NOMO-1 treated with dmso at 0.1 percent for 144 hours (cell line): ENCODE data around the gene CTIF.
"Not testable (repeated sequence)": the region's sequence is repeated elsewhere in the genome, so short reads cannot be mapped to it uniquely, and the experiment has no call there.

ENCODE experiments used
- DNase-seq: peaks from one replicate; lab custom pipeline; 2025; ENCODE audit not compliant: unreplicated experiment; lab: John Stamatoyannopoulos, UW

The CTIF gene

DNA sequence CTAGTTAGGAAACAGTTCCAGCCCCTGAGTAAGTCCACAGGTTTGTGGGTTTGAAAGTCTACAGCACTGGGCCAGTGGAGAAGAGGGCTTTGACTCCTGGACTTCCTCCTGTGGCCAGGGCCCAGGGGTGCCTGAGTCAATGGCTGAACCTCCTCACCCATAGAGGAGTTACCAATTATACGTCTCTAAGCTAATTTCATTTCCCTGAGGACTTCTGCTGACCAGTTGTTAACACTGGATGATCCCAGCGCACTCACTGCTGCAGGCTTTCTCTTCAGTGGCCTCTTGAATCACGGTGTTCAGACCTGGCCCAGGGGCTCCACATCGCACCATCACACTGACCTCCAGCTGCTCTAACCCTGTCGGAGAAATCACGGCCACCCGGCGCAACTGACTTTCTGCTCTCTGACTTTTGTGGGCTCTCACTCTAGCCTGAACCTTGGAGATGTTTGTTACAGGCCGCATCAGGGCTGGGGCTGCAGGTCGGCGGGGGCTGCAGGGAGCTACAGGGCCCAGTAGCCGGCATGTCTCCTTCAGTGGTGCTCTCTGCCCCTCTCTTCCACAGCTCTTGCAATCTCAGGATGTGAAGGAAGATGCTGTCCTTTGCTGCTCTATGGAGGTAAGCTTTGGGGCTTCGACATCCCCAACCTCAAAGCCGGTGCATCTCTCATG, 318.3 kb downstream of the CTIF start:
- no peak for DNase-seq

DNA sequence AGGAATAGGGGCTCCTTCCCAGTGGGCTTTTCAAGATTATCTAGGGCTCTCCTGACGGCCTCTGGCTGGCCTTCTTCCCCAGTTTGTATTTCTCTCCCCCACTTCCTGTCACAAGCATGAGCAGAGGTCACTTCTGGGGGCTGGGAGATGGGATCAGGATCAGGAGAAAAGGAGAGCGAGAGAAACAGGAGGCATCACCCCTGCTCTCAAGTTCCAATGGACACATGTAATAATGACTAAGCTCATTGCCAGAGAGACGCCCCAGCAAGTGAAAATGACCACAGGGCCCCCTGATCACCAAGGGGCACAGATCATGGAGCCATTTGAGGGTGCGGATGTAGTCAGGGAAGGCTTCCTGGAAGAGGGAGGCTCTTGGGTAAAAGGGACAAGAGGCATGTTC, 319.8 kb downstream of the CTIF start:
- DNase-seq, result no peak

DNA sequence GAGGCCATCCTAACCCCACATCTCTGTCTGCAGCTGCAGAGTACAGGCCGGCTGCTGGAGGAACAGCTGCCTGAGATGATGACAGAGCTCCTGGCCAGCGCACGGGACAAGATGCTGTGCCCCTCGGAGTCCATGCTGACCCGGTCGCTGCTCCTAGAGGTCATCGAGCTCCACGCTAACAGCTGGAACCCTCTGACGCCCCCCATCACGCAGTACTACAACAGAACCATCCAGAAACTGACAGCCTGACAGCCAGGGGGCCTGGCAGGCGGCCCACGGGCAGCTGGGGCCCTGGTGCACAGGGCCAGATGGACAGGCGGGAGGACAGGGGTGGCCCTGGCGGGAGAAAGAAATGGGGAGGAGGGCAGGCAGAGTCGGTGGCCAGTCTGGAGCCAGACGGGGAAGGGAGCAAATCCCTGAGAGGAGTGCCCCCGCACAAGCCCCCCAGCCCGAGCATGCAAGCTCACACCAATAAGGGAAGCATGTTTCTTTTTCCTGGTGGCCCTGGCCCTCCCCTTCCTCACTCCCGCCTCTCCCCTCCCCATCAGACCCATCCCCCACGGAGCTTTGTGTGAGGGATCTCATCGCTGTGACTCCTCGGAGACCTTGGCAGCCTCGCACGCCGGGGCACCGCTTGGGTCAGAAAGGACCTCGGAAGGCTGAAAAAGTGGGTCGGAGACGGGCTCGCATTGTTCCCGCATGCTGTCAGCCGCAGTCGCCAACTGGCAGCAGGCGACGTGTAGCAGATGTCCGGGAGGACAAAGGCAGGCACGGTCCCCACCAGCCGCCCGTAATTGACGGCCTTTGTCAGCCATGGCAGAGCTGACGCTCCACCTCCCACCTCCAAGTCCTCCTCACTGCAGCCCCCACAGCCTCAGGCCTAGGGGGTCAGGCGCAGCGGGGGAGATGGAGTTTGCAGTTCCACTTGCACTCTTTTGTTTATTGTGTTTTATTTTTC, 320.8 kb downstream of the CTIF start:
- DNase-seq, result no peak

DNA sequence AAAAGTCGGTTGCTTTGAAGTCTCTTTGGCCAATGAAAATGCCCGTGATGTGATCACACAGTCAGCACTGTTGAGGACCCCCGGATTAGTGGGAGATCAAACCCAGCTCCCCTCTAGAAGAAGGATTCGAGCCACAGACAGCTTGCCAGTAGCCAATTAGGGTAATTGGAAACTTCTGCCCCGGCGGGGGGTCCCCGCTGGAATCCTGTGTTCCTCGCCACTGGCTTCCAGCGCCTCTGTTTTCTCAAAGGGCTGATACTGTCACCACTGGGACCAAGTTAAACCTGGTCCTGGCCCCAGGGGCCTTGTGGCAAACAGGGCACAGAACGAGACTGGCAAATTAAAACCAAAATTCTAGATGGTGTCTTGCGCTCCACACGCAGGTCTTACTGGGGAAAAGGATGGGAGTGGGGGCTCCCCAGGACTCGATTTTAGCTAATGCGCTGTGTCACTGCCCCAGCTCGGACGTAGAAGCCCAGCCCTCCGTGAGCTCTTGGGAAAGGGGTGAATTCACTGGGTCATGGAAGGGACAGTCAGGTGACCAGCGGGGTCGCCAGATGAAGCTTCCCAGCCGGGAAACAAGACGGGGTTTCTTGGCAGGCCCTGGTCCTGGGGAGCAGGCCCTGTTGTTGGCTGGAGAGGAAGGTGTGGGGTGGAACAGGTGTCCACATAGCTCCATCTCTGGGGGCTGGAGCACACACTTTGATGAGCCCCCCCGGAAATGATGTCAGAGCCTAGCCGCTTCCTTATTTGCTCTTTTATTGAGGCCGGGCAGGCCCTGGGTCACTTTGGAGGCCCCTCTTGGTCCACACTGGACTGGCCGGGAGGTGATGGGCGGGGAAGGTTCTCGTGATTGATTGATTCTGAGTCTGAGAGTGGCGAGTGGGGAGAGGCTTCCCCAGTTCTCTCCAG, 321.7 kb downstream of the CTIF start:
- no peak for DNase-seq

DNA sequence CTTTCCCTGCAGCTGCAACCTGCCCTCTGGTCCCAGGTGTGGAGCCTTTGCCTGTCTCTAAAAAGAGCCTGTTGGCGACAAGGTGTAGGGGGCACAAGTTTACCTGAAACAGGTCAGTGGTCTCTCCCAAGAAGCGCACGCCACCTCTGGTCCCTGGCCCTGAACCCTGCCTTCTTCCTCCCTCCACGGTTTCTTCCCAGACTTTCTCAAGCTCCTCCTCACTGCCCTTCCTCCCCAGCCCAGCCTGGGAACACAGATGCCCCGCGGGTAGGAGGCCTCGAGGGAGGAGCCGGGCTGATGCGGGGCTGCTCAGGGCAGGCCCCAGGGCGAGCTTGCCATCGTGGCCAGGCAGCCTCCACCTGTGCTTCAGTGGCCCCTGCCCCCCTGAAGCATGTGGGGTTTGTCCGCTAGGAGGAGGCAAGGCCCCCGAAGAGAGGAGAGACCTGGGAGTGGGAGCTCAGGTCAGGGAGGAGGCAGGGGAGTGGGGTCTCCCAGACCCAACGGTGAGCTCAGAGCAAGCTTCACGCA, 322.4 kb downstream of the CTIF start:
- DNase-seq, result no peak

DNA sequence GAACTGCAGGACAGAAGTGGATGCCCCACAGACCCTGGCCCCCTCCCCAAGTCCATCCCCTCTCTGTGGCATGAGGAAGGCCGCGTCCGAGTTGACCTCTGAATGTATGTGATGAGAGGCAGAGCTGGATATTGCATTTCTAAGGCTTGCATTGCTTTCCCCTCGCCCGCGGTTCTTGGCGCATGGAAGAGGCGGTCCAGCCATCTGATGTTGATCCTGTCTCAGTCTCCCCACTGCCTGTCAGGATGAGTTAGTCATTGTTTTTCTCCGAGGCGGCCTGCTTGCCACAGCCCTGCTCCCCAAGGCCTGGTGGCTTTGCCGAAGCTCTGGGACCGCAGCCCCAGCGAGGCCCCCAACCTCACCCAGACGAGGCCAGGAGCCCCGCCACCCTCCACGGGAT, 323.3 kb downstream of the CTIF start:
- DNase-seq, result no peak

DNA sequence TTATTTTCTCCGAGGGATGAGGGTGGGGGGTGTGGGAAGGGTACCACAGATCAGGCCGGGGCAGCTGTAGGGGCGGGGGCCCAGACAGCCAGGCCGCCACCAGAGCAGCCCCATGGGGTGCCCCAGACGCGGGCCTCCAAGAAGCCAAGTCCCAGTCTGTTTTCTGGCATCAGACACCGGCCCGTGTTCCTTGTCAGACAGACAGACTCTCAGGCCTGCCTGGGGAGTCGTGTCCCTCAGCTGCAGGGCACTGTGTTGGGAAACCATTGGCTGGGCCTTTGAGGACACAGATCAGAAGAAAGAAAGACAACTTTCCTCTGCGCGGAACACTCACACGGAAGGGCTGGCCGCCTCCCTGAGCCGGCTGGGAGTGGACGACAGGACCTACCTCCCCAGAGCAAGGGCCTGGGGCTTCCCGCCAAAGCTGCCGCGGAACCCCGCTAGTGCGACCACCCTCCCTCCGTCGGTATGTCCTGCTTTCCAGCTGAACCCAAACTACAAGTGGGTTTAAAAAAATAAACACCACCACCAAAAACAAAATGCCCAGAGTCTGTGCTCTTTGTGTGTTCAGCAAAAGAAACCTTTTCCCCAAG, 323.9 kb downstream of the CTIF start:
- no peak for DNase-seq

DNA sequence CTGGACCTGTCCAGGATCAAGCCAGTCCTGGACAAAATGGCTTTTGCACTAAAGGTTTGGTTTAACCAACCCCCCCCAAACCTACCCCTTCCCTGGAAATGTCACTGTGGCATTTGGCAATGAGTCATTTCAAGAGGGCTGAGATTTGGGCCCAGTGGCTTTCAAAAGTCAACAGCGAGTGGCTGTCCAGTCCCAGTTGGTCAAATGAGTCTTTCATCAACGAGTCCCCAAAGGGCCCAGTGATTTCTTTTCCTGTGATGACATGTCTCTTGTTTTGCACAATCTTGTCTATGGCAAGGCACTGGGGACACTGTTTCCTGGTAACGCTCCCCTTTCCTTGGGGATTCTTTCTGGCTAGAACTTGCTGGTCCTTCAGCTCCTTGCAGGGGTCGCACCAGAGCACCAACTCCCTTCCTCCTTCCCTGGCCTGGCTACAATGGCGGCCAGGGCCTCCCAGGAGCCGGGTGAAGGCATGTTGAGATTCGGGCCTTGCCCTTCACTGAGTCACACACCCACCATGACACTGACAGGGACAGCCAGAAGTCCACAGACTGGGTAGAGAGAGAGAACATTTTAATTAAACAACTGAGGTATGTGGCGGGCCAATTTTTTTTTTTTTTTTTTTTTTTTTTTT, 324.7 kb downstream of the CTIF start:
- no peak for DNase-seq

DNA sequence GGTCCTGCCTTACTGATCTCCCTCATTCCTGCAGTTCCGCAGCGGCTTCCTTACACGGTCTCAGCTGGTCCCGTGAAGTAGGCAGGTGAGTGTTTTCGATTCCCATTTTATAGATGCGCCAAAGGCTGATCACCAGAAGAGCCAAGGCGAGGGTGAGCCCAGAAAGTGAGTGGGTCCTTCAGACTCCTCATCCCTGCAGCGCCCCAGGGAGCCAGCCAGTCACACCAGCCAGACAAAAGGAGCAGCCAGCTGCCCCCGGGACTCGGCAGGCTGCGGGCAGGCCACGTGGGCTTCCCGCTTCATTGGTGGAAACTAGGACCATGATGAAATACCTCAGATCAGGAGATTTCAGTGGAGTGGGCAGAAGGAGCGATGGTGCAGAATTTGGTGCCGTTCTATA, 326.0 kb downstream of the CTIF start:
- DNase-seq, result no peak

DNA sequence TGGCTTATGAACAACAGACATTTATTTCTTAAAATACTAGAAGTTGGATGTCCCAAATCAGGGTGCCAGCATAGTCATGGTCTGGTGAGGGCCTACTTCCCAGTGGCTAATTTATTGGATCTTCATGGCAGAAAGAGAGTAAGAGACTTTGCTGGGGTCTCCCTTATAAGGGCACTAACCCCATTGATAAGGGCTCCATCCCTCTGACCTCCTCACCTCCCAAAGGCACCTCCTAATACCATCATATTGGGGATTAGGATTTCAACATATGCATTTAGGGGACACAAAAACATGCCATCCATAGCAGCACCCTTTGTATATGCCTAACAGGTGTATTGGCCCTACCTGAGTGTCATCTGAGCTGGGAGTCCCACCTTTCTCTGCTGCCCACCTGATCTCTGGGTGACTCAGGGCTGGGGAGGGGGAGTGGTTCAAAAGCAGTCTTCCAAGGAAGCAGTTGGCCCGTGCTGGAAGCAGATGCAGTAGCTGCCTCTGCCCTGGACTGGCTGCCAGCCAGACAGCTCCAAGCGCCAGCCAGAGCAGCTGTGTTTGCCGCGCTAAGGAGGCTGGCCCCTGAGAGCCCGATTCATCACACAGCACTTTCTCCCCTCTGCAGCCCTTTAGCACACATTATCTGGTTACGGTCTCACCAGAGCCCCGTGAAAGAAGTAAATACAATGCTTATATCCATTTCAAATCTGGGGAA, 327.4 kb downstream of the CTIF start:
- no peak for DNase-seq

DNA sequence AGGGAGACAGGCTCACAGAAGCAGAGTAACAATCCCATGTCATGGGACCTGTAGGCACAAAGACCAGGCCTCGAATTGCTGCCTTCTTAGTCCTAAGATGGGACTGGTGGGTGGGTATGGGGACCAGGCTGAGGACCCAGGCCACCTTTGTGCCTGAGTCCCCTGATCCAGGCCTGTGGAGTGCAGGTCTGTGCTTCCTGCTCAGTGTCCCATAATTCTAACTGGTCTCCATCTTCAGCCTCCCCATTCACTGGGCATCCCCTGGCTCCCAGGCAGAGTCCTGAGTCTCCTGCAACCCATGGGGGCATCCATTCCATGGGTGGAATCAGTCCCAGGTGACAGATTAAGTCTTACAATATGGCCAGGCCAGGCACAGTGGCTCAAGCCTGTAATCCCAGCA, 328.0 kb downstream of the CTIF start:
- DNase-seq, result no peak

DNA sequence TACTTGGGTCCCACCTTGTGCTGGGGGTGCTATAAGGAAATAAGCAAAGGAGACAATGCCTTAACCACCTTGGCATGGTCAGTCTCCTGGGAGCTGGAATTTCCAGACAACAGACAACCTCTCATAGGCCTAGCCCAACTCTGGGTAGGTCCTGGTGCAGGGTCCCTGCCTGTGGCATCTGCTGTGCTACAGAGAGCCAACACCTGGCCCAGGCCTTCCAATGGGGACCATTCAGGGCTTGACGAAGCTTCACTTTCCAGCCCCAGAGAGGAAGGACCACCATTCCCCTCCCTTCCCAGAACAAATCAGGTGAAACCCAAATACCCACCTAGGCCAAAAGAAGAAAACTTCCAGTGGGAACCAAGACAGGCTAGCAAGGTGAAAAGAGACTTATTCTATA, 329.1 kb downstream of the CTIF start:
- DNase-seq, result no peak

DNA sequence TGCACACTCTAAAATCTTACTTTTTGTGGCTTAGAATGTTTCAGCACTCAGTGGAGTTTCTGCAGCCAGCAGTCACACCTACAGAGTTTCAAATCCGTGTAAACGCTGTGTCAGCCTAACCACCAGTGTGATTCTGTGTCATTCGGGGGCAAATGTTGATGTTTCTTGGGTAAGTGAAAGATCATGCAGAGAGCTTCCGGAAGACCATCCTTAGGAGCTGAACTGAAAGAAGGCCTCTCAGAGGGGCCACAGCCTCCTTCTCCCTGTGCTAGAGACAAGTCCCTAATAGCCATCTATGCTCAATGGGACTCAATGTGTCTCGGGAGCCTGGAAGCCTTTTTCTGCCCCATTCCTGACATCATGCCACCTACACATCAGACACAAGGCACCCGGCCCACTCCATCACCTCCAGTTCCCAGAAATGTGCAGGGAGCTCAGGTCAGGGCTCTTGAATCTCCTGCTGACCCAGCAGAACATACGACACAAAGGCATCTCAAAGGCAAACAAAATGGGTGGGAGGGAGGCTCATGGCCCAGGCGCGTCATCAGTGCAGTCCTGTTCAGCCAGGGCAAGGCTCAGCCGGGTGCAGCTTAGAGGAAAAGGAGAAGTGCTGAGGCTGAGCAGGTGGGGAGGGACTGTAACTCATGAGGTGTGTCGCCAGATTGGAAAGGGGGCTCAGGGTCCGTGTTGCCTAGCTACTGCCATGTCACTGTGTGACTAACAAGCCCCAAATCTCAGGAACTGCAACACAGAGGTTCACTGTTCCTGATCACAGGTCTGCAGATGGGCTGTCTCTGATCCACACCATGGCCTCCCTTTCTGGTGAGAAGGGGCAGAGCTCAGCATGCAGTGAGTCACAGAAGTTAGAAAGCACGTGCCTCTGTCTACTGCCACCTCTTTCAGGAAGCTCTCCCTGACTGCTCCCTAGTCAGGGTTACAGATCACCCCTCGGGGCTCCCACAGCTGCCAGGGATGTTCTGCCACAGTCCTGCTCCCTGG, 329.9 kb downstream of the CTIF start:
- DNase-seq, result peak; percentile 34

DNA sequence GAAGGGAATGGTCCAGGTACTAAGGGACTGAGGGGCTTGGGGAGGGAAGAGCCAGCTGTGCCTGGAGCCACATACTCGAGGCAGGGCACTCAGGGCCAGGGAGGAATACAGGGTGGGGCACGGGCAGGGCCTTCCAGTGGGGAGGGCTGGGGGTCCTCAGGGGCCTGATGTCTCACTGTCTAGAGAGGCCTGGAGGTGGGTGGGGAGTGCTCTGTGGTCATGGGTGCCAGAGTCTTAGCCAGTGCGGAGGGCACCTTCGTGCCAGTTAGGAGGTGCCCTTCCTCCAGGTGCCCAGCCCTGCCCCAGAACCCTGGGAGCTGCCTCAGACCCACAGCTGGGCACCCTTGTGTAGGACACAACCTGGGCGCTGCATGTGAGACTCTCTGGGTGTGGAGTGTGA, 330.8 kb downstream of the CTIF start:
- no peak for DNase-seq

DNA sequence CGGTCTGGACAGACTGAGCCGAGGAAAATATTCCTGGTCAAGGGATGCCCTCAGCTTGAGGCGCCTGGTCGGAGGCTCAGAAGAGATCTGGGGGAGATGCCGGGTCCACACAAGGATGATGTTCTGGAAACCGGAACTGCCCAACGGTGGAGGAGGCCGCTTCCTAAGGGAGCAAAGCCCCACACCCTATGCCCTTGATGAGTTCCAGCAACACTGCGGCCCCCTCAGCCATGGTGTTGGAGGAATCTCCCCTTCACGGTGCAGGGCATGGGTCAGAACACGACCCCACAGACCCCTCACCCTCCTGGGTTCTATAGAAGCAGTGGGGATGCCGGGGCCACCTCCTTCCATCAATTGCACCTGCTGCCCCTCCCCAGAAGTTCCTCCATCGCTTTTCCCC, 332.1 kb downstream of the CTIF start:
- DNase-seq, result not testable (repeated sequence)

DNA sequence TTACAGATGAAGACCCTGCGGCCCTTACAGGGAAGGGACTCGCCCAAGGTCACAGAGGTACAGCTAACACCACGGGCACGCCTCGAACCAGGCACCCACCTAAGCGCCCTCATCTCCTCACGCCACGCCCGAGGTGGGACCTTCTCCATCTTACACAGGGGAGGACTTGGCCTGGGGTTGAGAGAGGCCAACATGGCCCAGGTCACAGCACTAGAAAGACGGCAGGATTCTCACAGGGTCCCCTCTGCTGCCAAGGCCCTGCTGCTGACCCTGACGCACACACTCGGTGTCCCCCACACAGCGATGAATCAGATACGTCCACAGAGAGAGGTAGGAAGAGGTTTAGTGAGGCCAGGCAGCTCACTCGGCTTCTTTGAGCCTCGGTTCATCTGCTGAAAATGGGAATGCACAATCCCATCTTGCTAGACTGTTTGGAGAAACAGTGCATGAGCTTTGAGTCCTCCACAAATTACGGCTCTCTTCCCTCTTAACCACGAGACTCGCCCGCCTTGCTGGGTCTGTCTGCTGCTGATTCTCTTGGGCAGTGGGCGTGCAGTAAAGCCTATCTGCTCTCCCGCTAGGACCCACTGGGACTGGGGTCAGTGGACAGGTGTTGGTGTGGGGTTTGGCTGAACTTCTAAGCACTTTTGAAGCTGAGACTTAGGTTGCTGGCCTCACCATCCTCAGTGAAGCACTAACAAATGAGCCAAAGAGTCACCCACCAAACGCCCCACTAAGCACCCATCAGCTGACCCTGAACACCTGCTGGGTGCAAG, 332.7 kb downstream of the CTIF start:
- no peak for DNase-seq

DNA sequence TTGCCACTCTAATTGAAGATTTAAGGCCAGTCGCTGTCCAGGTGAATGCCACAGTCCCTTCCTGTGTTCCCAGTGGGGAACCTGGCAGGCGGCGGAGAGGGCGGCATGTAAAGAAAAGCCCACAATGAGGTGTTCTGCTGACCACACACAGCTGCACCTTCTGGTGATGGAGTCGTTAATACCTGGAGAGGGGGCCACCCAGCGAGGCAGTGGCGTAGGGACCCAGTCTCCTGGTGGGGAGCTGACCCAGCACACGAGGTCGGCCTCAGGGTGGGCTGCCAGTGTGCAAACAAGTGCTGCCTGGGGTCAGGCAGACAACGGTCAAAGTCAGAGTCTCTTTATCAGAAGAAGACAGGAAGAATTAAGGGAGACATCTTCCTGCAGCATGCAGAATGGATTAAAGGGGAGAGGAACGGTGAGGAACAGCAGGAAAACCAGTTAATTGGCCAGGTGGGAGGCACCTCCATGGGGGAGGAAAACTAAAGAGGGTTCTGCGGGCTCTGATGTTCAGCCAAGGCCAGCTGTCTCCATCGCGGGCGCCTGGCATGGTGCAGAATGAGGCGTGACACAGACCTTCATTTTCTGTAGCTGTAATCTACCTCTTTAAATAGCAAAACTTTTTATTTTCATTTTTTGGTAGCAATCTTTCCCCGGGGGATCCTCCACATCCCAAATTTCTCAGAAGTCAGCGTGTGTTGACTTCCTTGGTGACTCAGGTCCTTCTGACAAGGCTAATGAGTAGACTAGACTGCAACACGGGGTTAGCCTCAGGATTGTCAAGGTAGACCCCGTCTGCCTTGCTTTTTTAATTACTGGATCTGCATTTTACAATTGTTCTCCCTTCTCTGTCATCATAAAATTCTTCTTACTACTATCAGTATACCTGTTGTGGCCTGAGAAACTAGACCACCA, 333.7 kb downstream of the CTIF start:
- no peak for DNase-seq
